Glomerular endothelial cell (primary cell): ENCODE measurements around the gene UBAP1L. TPM values are rescaled to one million over a fixed set of nuclear protein-coding genes. Genes with fewer than 3 reads are reported as not detected.

Source experiments
- DNase-seq: peaks from one replicate; pipeline ENCODE4 v3.0.0-alpha.2; 2011; ENCODE audit warnings: low read depth, low spot score; ENCODE audit errors: extremely low read depth
- total RNA-seq: library from RNA; depleted of rRNA; stranded (reverse); fragments of >200 nt; gene quantifications from 2 replicates; pipeline ENCODE4 v1.2.3, GENCODE V29; 2015

Gene UBAP1L
- total RNA-seq, 1 donor from 2014 or later, result 1.6 TPM

DNA sequence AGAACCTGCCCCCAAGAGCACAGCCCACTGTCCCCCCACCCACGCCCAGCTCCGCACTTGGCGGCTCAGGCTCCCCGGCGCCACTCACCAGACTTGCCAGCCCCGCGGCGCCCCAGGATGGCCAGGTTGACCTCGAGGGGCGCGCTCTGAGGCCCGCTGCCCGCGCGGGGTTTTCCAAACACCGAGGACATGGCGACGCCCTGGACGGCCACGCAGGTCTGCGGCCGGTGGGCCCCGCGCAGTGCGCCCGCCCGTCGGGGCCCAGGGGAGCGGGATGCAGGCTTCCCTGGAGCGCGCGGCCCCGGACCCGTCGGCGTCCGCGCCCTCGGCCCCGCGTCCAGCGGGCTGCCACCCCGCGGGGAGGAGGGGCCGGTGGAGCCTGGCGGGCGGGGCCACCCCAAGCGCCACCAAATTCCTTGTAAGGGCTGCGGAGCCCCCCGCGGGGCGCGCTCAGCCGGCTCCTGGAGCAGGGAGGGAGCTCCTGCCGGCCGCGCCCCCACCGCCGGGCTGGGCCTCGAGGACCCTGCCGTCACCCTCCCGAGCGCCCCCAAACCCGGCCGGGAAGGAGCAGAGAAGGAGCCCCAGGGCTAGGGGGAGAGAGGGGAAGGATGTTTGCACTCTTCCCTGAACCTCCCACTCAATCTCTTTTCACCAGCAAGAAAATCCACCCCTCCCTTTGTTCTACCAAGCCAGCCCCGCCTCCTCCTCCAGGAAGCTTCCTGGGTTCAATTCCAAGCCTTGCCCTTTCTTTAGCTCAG is 47.2 kb downstream of the UBAP1L start, which contains the start of gene RASL12:
RASL12 (minus strand) TSS at position 347 of the 758 bp plus-strand sequence; CDS start at position 191, 156 bp downstream.
- DNase-seq, result no peak

- no peak for DNase-seq
These were observed 47.7 kb downstream of the UBAP1L start for GRCh38 chr15:65067317-65067644.

- DNase-seq, result no peak
These were observed 48.2 kb downstream of the UBAP1L start for GRCh38 chr15:65066635-65067316.

DNA sequence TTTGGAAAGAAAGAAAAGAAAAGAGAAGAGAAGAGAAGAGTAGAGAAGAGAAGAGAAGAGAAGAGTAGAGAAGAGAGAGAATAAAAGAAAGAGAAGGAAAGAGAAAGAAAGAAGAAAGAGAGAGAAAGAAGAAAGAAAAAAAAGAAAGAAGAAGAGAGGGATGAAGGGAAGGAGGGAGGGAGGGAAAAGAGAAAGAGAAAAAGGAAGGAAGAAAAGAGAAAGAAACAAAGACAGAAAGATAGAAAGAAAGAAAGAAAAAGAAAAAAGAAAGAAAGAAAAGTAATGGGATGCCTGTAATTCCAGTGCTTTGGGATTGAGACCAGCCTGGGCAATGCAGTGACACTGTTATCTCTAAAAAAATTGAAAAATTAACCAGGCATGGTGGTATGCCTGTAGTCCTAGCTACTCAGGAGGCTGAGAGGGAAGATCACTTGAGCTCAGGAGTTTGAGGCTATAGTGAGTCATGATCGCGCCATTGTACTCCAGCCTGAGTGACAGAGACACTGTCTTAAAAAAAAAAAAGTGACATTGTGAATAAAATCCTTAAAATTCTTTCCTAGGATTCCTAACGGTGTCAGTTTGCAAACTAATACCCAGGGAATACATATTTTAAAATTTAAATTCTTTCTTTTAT is 48.9 kb downstream of the UBAP1L start:
- no peak for DNase-seq

DNA sequence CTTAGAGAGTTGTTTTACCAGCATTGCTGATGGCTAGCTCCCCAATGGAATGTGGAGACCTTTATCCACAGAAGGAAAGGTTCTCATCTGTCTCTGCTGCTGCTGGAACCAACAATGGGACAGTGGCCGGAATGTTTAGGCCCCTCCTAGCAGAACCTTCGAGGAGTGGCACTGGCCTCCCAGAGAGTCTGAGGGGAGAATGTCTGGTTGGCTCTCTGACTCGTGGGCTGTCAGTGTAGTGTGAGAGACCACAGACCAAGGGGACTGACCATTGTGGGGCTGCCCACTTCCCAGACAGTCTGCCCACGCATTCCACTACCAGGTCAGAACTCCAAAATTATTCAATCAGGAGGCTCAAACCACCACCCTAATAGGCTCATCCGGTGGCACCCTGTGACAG is 52.3 kb downstream of the UBAP1L start:
- no peak for DNase-seq

DNA sequence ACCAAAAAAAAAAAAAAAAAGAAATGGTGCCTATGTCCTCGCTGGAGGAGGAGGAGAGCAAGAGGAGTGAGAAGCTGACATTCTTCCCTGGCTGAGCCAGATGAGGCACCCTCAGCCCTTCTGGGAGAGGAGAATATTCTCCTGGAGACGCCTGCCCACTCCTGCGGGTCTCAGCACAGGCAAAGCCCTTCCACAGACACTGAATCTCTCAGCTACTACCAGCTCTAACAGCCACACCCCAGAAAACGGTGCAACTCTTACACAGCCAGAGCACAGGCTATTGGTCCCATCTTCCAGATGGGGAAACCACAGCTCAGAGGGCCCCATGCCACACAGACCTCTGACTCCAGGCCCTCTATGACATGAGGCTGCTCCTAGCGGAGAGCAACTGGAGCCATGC is 52.9 kb downstream of the UBAP1L start:
- DNase-seq, result no peak

GRCh38 chr15:65060641-65061397 is 54.2 kb downstream of the UBAP1L start:
- no peak for DNase-seq

DNA sequence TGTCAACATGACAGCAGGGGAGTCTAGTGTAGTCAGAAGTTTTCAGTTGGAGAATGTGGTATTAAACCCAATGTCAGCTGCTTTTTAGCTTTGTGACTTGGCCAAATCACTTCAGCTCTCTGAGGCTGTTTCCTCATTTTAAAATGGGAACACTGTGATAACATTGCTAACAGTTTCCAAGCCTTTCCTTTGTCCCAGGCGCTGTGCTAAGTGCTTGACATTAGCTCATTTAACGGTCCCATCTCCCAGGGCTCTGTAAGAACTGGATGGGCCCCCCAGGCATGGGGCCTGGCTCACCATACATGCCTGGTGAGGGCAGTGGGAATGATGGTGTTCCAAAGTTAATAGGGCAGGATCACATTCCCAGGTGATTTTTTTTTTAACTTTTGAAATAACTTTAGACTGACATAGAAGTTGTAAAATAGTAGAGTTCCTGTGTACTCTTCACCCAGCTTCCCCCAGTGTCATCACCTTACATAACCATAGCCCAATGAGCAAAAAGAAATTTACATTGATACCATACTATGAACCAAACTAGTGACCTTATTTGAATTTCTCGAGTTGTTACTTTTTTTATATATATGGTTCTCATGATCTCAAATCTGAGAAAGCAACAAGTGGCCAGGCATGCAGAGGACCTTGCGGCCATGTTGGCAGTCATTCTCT is 54.9 kb downstream of the UBAP1L start:
- no peak for DNase-seq

DNA sequence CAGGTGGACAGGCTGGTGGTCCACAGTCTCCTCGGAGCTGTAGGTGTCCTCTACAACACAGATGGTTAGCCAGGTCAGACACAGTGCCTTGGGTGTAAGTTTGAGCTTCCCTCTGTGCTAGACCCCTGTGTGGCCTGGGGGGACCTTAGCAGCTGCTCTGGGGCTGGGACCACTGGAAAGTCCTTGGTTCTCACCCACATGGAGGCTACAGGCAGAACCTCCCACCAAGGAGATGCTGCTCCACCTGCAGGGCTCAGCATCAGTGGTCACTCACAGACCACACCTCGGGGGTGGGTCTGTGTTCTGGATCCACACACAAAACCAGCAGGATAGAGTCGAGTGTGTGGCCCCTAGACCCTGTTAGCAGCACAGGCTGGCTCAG is 55.6 kb downstream of the UBAP1L start:
- DNase-seq, result no peak

DNA sequence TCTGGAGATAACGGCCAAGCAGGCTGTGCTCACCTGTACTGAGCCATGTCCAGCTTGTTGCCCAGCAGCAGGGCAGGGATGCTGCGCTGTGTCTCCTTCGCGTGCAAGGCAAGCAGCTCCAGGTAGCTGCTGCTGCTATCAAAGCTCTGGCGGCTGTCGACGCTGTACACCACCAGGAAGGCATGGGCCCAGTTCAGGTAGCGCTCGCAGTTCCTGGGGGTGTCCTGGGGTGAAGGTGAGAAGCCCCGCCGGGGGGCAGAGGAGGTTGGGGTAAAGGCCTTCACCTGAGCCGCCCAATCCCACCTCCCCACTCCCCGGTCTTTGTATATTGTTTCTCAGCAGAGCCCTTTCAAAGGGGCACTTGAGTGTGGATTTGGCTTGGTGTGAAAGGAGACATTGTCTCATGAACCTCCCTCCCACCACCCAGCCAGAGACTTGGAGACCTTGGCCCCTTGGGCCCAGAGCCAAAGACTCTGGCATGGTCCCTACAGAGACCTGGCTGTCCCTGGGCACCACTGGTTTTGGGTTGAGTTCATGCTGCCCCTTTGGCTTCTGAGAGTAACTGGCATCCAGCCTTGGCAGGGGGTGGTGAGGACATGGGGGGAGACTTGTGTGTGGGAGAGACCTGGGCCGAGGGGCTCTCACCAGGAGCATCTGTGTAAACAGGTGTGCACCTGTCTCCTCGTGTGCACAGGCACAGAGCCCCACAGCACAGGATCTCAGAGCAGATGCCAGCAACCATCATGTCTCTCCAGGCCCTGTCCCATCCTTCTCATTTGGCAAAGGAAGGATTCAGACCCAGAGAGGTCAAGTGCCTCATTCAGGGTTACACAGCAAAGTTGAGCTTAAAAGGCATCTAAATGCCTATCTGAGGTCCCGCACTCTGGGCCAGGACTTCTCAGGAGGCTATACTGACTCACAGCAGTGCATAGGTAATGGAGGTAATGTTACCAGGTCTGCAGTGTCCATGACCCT is 56.3 kb downstream of the UBAP1L start:
- no peak for DNase-seq

DNA sequence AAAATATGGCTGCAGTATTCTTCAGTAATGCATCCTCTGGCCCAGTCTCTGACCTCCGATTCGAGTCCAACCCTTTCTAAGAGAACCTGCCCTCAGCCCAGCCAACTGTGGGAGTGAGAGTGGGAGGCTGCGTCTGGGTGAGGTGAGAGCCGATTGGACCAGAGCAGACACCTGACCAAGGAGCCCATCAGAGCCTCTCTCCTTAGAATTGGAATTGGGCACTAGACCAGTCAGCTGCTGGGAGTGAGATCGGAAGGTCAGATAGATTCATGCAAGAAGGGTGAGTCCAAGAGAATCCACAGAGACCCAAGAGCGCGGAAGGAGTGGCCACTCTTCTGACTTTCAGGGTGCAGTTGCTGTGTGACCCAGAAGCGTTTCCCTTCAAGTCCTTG is 57.5 kb downstream of the UBAP1L start:
- DNase-seq, result no peak

DNA sequence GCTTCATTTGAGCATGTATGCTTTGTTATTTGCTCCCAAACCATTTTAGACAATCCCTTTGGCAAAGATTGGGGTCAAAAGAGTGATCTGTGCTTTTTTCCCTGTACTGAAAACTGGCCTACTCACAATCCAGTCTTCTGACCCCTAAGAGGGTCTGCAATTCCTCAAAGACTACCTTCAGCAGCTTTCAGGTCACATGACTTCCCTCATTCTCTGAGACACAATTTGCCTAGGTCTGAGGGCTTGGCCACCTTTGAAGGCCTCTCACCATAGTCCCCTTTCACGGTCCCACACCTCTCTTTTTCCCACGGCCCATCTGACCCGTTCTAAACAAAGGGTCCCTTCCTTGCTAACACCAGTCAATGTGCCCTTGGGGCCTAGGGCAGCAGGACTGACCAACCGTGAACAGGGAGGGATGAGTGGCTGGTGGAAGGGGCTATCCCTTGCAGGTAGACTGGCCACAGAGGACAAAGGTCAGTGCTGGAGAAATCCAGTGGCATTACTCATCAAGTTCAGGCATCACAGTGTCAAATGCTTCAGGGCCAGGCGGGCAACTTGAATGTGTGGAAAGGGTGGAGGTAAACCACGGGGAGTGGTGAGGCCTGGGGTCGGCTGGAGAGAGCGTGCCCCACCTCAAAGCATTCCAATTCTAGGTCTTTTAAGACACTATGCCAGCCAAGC is 58.0 kb downstream of the UBAP1L start:
- DNase-seq, result no peak

- DNase-seq, result no peak
These were observed 58.9 kb downstream of the UBAP1L start for GRCh38 chr15:65056106-65056505.

DNA sequence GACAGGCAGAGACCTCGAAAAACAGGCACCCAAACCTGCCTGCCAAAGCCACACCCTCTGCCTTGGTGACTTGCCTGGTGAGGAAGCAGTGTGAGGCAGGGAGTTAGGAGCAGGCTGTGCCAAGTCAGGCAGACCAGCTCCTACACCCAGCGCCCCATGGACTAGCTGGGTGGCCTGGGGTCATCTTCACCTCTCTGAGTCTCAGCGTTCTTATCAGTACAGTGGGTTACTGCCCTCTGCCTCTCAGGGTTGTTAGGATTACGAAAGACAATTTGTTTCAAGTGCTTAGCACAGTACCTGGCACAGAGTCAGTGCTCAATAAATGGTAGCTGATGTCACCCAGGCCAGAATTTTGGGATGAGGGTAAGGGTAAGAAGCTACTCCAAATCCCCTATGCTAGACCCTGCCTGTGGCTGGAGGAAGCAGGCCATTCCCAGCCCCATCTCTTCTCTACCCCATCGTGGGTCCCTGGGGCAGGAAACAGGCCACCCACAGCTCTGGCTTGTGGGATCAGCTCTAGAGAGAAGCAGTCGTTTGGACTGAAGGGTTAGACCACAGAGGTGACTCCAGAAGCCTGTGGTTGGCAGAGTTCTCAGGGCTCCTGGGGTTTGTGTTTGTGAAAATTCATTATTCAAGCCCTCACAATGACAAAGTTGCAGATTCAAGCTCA is 59.7 kb downstream of the UBAP1L start:
- DNase-seq, result no peak

GRCh38 chr15:65054333-65055200 is 60.4 kb downstream of the UBAP1L start:
- DNase-seq, result no peak

GRCh38 chr15:65052956-65053355 is 62.0 kb downstream of the UBAP1L start:
- no peak for DNase-seq

- DNase-seq, result no peak
These were observed 63.7 kb downstream of the UBAP1L start for GRCh38 chr15:65051266-65051665.

GRCh38 chr15:65050270-65050669 is 64.7 kb downstream of the UBAP1L start:
- DNase-seq, result no peak
